Lung (tissue), 12 donors: ENCODE results near the gene CES3. TPM values are rescaled to one million over a fixed set of nuclear protein-coding genes. Genes with fewer than 3 reads are reported as not detected.

ENCODE experiments used
- ATAC-seq: fragments of 200-7000 bp; cut with Tn5 transposase; one replicate; pipeline ENCODE4 v1.9.1; 2020; ENCODE audit warnings: moderate number of reproducible peaks; ENCODE audit not compliant: insufficient read depth, low FRiP score
- DNase-seq, 3 donors: peaks; one replicate each; pipeline ENCODE4 v3.0.0-alpha.2; 2013 to 2017
- H3K27ac ChIP-seq, 2 donors: one replicate each; pipeline ENCODE4 v1.5.1; 2013; ENCODE audit warnings: mild to moderate bottlenecking in 2 of 2, moderate library complexity in 2 of 2, control low read depth in 1 of 2, inconsistent platforms in 1 of 2, low read depth in 1 of 2, low read length in 1 of 2
- H3K27me3 ChIP-seq, 3 donors: one replicate each; pipeline ENCODE4 v1.5.1; 2013; ENCODE audit warnings: low read length in 2 of 3; ENCODE audit not compliant: control insufficient read depth in 3 of 3, insufficient read depth in 3 of 3
- H3K36me3 ChIP-seq, 4 donors: one replicate each; pipeline ENCODE4 v1.5.1; 2013; ENCODE audit warnings: low read length in 4 of 4, mild to moderate bottlenecking in 1 of 4, moderate library complexity in 1 of 4; ENCODE audit not compliant: control insufficient read depth in 4 of 4, insufficient read depth in 4 of 4
- H3K4me1 ChIP-seq, 5 donors: one replicate each; pipeline ENCODE4 v1.5.1; 2013; ENCODE audit warnings: low read length in 5 of 5, mild to moderate bottlenecking in 2 of 5, moderate library complexity in 1 of 5; ENCODE audit not compliant: control insufficient read depth in 5 of 5, insufficient read depth in 5 of 5
- H3K4me3 ChIP-seq: one replicate; pipeline ENCODE4 v1.5.1; 2013; ENCODE audit warnings: mild to moderate bottlenecking, control low read depth, moderate library complexity
- H3K9ac ChIP-seq, 2 donors: one replicate each; pipeline ENCODE4 v1.5.1; 2013; ENCODE audit warnings: low read length in 2 of 2, control low read depth in 1 of 2; ENCODE audit not compliant: insufficient read depth in 1 of 2
- H3K9me3 ChIP-seq, 4 donors: one replicate each; pipeline ENCODE4 v1.5.1; 2013; ENCODE audit warnings: low read length in 3 of 4, mild to moderate bottlenecking in 1 of 4, moderate library complexity in 1 of 4; ENCODE audit not compliant: control insufficient read depth in 4 of 4, insufficient read depth in 3 of 4
- WGBS, 2 donors: extraction: QIAGEN DNeasy Blood & Tissue Kit; methylation state at CpG; one replicate each; pipeline ENCODE4 v1.1.7; 2013; 5-methylcytosine and 5-hydroxymethylcytosine counted together
- polyA plus RNA-seq, 2 donors: library from polyadenylated mRNA; stranded (reverse); fragments of 200-250 nt; gene quantifications; one replicate each; pipeline ENCODE4 v1.2.1, GENCODE V29; 2013
- total RNA-seq, 2 donors: library from RNA; depleted of rRNA in 1 of 2; stranded (reverse); fragments of >200 nt in 1 of 2; gene quantifications; one replicate each; pipeline ENCODE4 v1.2.1, GENCODE V29; 2014 to 2021
- TF ChIP-seq, protein P1 (sequence below): IDR thresholded peaks from 2 replicates; pipeline ENCODE4 v1.5.1; 2012; ENCODE audit warnings: mild to moderate bottlenecking; ENCODE audit errors: control extremely low read depth, extremely low read depth
- donor health status: control.
- donor health status: control.
- donor health status: Bipolar disorder and iron deficiency.
- donor health status: healthy.
- donor health status: DM: yes; HTN: yes; CAD: no.

The CES3 gene
- total and polyA plus RNA-seq, 4 donors = 0.57 to 2.6 (median 0.91) TPM

DNA sequence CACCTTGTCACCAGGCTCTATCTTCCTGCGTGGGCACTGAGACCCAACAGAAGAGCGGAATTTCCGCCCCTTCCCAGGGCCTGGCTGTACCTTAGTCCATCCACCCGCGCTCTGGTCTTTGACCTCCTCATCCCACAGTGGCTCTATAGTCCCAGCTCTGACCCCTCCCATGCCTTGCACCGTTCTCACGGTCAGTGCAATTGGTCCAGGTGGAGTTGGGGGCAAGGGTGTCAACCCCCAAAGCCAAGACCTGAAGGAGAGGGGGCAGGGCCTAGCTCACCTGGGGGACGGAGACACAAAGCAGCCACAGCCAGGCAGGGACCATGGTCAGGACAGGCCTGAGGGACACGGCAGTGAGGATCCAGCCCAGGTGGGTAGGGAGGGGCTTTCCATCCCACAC, 43.3 kb upstream of the CES3 start:
- Histone ChIP-seq H3K36me3 (no peaks in the 10 kb centered on the region), H3K4me1 (peaks cover 0 to 9% (median 0%) of the 10 kb centered on the region in 5 donors), H3K27ac (no peak overlapping the region), H3K9ac (no peak overlapping the region), H3K27me3 (no peaks in the 10 kb centered on the region), H3K9me3 (no peaks in the 10 kb centered on the region), H3K4me3 (no peak overlapping the region)
- TF ChIP-seq, protein P1, sequence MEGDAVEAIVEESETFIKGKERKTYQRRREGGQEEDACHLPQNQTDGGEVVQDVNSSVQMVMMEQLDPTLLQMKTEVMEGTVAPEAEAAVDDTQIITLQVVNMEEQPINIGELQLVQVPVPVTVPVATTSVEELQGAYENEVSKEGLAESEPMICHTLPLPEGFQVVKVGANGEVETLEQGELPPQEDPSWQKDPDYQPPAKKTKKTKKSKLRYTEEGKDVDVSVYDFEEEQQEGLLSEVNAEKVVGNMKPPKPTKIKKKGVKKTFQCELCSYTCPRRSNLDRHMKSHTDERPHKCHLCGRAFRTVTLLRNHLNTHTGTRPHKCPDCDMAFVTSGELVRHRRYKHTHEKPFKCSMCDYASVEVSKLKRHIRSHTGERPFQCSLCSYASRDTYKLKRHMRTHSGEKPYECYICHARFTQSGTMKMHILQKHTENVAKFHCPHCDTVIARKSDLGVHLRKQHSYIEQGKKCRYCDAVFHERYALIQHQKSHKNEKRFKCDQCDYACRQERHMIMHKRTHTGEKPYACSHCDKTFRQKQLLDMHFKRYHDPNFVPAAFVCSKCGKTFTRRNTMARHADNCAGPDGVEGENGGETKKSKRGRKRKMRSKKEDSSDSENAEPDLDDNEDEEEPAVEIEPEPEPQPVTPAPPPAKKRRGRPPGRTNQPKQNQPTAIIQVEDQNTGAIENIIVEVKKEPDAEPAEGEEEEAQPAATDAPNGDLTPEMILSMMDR = no peak
- DNase-seq = no peak
- no peak for ATAC-seq
- 89 to 96% methylated on average over 9 of the region's 9 CpGs for WGBS, 2 donors

DNA sequence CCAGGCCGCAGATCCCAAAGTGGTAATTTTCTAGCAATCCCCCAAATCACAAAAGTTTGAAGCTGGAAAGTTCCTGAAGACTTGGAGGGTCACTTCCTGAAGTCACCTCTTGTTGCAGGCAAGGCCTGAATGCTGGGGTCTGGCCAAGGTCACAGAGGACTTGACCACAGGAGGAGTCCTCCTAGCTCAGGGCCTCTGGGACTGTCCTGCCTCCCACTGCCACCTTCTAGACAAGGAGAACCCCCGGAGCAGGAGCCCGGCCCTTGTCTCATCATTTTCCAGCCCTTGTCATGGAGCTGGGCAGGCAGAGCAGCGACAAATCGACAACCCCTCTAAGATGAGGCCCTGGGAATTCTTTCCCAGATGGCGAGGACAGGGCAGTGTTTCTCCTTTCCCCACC, 42.7 kb upstream of the CES3 start:
- ATAC-seq (no peak), DNase-seq (no peak)
- H3K27me3 ChIP-seq = peaks cover 0 to under 1% (median 0%) of the 10 kb centered on the region in 3 donors
- 84 to 94% methylated on average over 6 of the region's 6 CpGs for WGBS, 2 donors
- no peak overlapping the region for H3K9ac ChIP-seq
- TF ChIP-seq, protein P1 = no peak
- H3K27ac ChIP-seq = no peak overlapping the region
- H3K36me3 ChIP-seq = no peaks in the 10 kb centered on the region
- no peak overlapping the region for H3K4me3 ChIP-seq
- no peaks in the 10 kb centered on the region for H3K9me3 ChIP-seq
- H3K4me1 ChIP-seq = peaks cover 0 to 9% (median 0%) of the 10 kb centered on the region in 5 donors

DNA sequence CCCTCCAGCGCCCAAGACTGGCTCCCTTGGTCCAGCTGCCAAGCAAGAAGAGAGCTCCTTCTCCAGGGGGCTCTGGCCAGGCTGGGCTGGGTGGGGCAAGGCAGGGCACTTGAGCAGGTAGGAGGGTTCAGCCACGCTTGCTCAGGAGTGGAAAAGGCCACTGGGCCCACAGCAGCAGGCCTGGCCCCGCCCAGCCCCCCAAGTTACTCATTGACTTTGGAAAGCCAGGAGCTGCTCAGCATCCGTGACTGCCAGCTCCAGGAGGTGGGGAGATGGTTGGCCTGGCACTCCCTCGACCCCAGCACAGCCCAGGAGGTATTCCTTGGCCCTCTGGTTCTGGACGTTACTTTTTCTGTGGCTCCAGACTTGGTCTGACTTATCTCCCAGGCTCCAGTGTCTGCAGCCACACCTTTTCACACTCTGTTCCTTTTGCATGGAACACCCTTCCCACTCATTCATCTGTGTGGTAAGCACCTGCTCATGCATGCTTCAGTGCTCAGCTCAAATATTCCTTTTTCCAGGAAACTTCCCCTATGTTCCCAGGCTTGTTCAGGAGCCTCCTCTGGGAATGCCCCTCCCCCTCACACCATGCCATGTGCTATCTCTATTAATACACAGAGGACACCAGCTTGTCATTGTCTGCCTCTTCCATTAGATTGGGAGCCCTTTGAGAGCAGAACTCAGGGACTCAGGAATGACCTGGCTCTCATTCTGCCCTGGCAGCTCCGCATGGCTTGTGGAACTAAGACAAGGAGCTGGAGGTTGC, 42.1 kb upstream of the CES3 start, which contains the start of gene CDH16:
TSS of gene CDH16 (minus strand) at position 83 of the 766 bp plus-strand sequence. CDS start 820 bp downstream, outside the sequence.
- DNase-seq (peak in 2 of 3 donors; percentile 57 to 61), ATAC-seq (no peak)
- no peaks in the 10 kb centered on the region for H3K36me3 ChIP-seq
- H3K9ac ChIP-seq = no peak within 1 kb of the TSS
- TF ChIP-seq, protein P1 = no peak
- 75 to 85% methylated on average over 7 of the region's 7 CpGs for WGBS, 2 donors
- H3K27me3 ChIP-seq = peaks cover 0 to 7% (median 5%) of the 10 kb centered on the region in 3 donors
- no peaks in the 10 kb centered on the region for H3K9me3 ChIP-seq
- peak within 1 kb of the TSS in 1 of 2 donors; percentile 77 for H3K27ac ChIP-seq
- no peak within 1 kb of the TSS for H3K4me3 ChIP-seq
- peaks cover 0 to 9% (median 0%) of the 10 kb centered on the region in 5 donors for H3K4me1 ChIP-seq
